GM18870 (cell line): ENCODE results near the gene CHST8.
"Not testable (repeated sequence)": the region's sequence is repeated elsewhere in the genome, so short reads cannot be mapped to it uniquely, and the experiment has no call there.

Experiments used
- ATAC-seq: cut with Tn5 transposase; IDR thresholded peaks from one replicate; pipeline ENCODE4 v1.9.1; 2021; ENCODE audit warnings: moderate library complexity; ENCODE audit not compliant: unreplicated experiment

CHST8 gene

DNA sequence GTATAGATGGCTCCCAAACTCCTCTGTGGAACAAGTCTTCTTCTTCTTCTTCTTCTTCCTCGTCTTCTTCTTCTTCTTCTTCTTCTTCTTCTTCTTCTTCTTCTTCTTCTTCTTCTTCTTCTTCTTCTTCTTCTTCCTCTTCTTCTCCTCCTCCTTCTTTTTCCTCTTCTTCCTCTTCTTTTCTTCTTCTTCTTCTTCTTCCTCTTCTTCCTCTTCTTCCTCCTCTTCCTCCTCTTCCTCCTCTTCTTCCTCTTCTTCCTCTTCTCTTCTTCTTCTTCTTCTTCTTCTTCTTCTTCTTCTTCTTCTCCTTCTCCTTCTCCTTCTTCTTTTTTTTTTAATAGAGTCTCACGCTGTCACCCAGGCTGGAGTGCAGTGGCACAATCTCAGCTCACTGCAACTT is 3.4 kb upstream of the CHST8 start:
- ATAC-seq: not testable (repeated sequence)

DNA sequence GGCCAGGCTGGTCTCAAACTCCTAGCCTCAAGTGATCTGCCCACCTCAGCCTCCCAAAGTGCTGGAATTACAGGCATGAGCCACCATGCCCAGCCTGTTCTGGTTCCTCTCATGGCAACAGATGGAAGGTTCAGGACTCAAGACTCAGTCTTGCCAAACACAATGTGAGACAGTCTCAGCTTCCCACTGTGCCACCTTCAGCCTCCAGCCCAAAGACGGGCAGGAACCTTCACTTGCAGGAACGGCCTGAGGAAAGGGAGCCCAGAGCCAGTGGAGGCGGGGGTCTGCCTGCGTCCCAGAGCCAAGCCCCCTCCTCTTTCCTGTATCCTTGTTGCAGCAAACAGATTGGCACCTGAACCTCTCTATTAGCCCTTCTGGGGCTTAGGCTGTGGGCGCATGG is 2.9 kb upstream of the CHST8 start:
- no peak for ATAC-seq

DNA sequence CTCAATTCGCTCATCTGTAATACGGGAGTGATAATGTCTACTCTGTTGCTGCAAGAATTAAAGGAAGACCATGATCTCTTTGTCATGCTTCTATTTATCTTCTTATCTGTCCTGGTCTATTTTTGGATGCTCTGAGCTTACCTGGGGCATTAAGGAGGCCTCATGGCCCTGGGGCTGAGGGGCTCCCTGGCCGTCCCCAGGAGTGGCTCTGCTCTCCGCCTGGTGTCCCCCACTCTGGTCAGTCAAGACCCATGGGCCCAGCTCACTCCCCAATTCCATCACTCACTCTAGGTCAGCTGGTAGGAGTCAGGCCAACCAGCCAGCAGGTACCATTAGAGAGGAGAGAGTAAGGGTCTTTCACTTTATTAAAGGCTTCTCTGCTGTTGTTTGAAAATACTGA is 1.1 kb upstream of the CHST8 start:
- no peak for ATAC-seq

DNA sequence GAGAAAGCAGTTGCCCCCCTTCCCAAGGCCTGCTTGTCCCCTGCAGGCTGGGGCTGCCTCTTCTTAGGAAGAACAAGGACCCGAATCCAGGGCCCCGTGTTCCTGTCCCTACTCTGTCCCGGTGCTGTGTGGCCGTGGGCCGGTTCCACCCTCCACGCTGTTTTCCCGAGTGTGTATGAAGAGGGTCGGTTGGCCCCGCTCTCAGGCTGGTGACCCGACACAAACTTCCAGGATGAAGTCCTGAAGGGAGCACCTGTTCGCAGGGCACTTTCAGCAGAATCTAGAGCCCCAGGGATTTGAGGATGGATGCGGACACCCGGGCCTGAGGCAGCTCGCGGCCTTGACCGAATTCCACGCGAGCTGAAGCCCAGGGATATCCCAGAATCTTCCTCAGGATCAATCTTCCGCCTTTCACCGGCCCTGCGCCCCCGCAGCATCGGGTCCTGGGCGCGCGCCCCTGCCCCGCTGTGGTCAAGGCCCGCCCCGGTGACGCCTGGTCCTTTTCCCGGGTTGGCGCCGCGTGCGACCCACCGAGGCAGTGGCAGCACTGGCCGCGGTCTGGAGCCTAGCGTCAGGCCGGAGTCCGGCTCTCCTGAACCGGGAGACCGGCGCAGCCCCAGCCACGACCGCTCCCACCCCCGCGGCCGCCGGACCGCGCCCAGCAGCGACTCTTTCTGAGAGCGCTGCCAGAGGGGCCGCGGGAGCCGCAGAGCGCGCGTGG is 528 bp upstream of the CHST8 start:
- ATAC-seq: no peak

DNA sequence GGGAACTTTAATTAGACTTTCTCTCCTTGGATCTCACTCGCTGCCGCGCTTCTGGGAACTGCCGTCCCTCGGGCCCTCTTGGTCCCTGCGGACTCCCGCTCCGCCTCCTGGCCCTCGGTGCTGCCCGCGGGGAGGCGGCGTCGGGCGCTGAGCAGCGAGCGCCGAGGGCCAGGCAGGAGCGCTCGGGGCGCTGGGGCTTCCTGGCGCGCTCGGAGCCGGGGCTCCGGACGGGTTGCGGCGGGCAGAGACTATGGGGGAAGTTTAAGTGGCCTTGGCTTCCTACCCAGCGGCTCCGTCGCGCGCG is 704 bp downstream of the CHST8 start:
- ATAC-seq: no peak

DNA sequence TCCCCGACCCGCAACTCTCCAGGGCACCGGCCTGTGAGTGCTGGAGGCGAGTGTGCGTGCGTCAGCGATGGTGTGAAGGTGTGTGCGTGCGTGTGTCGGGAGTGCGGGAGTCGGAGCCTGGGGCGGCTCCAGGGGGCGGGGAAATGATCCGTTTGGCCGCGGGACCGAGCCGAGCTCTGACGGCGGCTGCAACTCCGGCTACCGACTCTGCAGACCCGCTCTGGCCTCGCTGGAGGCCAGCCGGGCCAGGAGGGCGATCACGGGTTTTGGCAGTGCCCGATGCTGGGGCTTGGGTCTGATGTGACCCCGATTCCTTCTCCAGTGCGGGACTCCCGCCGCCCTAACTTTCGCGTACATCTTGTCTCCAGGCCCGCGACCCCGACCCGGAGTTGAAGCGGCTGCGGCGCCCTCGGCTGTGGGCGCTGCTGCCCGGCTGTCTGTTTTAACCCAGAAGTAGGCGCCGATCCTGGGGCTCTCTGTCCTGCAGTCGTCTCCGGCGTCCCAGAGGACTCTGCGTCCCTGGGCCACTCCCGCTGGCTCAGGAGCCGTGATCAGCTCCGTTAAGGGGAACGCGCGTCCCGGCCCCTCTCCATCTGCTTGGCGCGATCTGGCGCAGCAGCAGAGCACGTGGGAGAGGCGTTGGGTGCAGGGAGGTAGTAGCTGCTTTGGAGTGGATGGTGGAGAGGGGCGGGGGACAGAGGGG is 1.2 kb downstream of the CHST8 start:
- ATAC-seq: no peak

DNA sequence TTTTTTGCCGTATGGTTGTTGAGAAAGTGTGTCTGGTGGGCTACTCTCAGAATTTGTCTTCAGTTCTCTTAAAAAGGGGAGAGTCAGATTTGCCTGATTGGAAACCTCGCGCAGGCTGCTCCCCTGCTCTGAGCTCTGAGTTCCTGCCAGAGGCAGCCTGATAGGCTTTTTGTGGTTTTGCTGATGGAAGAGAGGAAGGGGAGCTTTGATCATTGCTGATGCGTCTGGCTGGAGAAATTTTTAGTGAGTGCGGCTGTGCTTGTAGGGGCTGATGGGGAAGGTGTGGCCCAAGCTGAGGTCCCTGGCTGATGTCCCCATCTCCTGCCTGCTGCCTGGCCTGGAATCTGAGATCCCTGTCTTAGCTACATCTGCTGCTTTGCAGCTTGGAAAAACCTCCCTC is 2.8 kb downstream of the CHST8 start:
- ATAC-seq: no peak

DNA sequence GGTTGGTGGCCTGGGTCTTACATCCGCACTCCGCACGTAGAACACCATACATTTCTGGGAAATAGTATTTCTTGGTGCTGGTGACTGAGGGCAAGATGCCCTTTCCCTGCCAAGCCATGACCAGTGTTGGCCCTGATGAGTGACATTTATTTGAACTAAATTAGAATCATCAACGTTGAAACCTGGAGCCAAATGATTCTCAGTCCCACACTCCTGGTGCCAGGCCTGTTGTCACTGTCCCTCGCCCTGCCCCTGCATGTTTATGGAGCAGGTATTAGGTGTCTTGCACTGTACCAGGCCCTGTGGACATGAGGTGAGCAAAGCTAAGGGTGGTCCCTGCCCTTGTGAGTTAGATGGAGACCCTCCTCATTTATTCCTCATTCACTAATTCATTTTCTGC is 5.8 kb downstream of the CHST8 start:
- ATAC-seq: no peak

DNA sequence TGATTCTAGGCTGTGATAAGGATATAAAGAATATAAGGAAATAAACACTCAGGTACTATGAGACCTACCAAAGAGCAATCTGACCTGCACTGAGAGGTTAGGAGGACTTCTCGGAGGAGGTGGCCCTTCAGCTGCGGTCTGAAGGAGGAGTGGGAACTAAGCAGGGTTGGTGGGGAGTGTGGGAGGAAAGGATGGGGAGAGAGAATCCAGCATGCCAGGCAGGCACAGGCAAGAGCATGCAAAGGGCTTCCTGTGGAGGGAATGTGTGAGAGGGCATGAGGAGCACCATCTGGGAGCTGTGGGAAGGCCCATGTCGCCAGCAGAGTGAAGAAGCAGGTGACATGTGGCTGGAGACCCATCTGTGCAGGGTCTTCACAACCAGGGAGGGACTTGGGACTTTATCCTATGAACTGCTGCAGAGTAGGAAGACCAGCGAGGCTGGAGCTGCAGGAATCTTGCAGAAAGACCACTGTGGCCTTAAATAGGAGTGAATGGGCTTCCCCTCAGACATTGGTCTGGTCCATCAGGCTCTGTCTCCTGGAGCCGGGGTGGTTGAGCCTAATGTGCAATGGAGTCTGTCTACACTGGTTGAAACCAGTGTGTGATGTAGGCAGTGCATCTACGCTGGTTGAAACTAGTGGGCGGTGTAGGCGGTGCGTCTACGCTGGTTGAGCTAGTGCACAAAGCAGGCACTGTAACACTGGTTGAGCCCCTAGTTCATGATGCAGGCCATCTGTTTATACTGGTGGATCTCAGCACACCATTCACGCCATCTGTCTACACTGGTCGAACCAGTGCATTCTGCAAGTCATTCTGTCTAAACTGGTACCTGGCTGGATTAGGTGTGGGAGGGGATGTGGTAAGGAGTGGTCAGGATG is 6.4 kb downstream of the CHST8 start:
- no peak for ATAC-seq

DNA sequence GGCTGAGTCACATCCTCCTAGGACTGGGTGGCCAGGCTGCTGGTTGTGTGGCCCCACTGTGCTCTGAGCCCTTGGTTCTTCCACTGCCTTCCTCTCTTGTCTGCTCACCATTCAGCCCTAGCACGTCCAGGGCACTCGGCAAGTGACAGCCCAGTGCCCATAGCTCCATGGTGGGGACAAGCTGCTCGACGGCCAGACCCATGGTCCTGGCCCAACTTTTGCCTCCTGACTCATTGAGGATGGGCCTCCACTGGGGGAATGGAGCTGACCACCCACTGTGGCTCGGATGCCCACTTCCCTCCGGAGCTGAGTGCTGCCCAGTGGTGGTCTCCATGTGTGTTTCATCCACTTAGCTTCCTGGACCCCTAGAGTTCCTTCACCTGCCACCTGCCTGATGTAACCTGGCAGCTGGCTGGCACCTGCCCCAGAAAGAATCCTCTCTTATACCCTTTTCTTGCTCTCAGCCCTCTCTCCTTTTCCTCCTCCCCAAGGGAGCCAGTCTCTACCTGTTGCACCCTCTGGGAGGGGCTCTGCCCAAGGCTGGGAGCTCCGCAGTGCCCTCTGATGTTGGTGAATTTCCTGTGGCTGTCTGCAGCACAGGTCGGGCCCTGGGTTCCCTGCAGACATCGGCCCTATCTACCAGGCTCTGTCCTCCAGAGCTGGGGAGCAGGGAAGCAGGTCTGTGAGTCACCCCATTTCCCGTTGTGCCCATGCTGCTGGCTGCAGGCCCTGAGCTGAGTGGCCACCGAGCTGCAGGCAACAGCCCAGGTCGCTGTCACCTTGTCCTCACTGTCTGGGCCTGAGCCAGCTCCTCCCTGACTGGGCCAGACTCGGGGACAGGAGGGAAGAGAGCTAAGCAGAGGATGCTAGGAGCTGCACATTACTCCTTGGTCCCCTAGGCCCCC is 7.4 kb downstream of the CHST8 start:
- no peak for ATAC-seq

DNA sequence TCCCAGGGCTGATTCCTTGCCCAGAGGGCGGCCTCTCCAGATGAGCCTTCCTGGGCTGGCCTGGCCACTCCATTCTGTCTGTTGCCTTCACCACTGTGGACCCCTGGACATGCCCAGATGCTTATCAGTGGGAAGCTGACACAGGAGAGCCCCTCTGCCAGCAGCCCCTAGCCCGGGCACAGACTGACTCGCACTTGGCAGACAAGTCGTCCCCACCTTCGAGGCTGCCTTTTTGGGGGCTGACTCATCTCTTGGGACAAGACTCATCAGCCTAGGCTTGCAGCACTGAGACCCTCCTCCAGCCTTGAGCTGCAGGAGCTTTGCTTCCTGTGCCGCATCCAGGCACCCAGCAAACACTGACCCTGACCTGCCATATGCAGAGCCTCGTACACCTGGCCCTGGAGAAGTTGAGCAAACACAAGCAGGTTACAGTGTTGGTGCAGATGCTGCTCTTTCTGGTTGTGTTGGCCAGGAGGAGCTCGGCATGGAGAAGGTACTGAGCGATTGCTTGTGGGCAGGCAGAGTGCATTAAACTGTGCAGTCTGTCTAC is 8.1 kb downstream of the CHST8 start:
- no peak for ATAC-seq

DNA sequence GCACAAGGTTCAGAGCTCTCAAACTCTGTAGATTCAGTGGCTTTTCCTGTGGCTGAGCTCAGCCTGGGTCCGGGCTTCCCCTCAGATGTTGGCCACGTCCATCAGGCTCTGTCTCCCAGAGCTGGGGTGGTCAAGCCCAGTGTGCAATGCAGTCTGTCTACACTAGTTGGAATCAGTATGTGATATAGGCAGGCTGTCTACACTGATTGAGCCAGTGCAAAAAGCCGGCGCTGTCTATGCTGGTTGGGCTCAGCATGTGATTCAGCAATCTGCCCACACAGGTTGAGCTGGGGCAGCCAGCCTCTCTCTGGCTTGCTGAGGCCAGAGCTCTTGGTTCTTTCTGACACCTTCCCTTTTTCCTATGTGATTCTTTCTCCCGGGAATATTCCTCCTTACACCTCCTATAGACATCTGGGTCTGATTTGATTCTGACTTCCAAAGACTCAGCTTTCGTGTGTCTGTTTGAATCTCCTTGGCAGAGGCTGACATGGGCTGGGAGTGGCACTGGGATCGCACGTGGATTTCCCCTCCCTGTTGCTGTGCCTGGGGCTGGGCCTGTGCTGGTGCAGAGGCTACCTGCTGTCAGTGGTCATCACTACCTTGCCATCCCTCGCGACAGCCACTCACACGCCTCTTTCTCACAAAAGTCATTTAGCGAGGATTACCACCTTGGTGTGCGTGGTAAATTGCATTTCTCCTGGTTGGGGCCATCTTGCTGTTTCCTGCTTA is 9.3 kb downstream of the CHST8 start:
- ATAC-seq: no peak

DNA sequence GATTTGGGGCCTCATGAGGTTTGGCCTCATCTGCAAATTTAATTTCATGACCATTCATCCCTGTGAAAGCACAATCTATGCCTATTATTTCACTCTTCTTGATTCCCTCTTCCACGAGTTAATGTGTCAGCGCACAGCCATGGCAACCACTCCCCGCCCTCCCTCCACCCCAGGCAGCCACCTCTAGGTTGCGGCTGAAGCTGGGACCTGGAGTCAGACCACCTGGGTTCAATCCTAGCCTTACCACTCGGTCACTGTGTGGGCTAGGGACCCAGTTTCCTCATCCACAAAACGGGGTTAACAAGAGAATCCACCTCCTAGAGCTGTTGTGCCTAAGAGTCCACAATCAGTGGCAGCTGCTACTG is 9.8 kb downstream of the CHST8 start:
- ATAC-seq: no peak

DNA sequence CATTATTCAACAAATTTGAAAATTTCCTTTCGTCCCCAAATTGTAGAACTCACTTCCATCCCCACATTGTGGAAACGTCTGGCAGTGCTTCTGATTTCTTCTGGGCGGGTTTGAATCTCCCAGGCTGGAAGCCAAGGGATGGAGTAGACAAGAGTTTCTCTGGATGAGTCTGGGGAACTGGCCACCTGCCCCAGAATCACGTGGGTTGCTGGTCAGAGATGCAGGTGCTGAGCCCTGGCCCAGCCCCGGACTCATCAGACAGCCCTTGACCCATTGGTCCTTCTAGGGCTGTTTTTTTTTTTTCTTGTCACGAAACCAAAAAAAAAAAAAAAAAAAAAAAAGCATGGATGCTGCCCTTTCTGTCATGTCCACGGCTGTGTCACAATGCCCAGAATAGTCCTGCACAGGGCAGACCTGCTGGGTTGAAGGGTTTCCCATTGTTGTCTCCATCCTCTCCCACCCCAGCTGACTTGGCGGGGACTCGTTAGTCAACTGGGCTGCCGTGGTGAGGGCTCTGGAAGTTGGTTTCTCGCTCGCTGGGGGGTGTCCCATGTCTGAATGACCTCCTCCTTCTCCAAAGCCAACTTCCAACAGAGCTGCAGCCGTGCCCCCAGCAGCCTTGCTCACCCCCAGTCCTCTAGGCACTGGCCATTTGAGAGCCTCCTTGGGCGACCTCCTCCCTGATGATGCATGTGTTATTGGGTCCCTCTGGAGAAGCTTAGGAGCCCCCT is 12.8 kb downstream of the CHST8 start:
- ATAC-seq: no peak

DNA sequence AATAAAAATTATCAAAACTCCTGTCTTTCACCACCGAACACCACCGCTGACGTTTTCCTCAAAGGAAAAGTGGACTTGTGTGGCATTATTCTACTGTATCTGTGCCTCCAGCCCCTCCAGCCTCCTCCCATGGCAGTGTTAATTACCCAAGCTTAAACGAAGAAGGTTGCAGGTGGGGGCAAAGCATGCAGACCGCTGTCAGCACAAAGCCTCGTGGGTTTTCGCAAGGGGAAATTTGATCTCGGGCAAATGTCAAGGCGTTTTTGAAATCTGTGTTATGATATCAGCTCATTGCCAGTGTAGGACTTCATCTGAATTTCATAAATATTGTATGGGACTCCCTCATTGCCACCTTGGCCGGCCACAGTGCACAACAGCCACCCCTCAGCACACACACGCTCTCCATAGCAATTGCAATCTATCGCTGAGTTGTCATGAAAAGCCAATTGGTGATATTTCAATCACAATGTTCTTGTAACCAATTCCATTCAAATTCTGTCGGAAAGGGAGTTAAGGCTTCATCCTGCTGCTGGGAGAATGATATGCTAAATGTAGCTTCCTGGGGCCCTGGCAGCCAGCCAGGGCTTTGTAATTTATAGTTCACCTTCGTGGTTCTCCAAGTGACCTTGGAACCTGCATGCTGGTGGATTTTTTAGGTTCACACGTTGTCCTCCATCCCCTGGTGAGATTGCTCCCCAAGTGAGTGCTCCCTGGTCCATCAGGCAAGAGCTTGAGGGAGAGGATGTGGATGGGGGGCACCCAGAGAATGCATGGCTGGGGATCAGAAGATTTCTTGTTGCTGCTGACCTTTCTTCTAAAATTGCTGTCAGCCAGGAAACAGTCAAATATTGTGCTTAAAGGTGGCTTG is 16.6 kb downstream of the CHST8 start:
- ATAC-seq: no peak

DNA sequence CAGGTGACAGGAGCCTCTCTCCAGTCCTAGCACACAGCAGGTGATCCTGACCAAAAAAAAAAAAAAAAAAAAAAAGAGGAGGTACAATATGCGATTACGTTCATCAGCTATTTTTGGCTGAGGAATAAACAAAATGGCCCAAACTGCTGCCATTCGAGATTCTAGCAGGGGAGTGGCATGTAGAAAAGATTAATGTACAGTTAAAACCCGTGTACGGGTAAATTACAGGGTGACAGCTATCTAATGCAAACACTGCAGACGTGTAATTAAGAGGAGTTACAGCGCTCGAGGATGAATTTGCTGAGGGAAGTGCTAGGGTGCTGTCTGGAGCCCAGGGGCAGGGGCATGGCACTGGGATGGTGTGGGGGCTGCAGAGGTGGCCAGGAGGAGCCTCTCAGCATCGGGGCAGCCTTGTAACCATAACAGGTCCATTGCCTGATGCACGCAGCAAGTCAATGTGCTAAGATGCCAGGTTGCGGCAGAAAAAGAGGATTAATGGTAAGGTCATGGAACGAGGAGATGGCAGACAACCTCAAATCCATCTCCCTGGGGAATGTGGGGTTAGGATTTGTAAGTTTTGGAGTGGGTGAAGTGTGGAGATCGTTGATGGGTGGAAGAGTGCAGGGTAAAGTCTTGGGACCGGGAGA is 17.4 kb downstream of the CHST8 start:
- ATAC-seq: no peak

DNA sequence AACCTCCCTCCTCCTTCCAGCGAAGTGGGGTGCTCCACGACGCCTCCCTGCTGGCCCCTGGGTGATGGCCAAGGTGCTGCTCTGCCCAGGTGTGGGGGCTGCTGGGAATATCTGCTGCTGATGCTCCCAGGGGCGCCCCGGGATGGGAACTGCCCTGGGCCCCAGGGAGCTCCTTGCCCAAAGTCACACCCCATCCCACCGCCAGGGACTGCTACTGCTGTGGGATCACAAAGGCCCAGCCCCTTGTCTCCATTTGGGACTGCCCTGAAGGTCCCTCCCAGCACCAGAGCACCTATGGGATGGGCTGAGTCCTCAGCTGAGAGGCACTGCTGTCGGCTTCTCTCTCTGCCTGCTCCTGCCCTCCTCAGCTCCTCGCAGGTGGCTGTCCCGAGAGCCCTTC is 19.0 kb downstream of the CHST8 start:
- no peak for ATAC-seq

DNA sequence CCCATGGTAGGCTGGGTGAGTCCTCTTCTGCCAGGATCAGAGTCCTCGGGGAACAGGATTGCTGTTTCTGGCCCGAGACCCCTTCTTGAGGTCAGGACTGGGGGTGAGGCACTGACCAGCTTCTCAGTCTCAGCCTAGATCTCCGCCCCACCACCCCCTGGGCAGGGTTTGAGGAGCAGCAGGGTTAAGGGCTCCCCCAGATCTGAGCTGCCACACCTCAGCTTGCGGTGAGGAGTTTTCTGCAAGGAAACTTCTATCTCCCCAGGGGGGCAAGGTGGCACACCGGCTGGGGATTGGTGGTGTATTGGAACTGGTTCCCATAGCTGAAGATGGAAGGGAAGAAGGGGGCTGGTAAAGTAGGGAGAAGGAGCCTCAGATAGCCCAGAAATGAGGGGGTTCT is 19.5 kb downstream of the CHST8 start:
- ATAC-seq: no peak
